Dedifferentiated amniotic fluid mesenchymal stem cell (primary cell): ENCODE results near the gene RAPGEF5.

Experiments used
- DNase-seq: peaks from one replicate; pipeline ENCODE4 v3.0.0-alpha.2; 2016; ENCODE audit errors: extremely low spot score

The RAPGEF5 gene

DNA sequence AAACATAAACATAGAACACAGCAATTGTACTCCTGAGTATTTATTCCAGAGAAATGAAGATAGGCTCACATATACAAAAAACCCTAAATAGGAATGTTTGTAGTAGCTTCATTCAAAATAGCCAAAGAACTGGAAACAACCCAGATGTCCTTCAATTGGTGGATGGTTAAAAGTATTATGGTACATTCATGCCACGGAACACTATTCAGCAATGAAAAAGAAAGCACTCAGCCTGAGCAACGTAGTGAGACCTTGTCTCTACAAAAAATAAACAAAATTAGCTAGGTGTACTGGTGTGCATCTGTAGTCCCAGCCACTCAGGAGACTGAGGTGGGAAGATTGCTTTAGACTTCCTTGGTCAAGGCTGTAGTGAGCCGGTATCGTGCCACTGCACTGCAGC is 94.4 kb downstream of the RAPGEF5 start:
- no peak for DNase-seq

DNA sequence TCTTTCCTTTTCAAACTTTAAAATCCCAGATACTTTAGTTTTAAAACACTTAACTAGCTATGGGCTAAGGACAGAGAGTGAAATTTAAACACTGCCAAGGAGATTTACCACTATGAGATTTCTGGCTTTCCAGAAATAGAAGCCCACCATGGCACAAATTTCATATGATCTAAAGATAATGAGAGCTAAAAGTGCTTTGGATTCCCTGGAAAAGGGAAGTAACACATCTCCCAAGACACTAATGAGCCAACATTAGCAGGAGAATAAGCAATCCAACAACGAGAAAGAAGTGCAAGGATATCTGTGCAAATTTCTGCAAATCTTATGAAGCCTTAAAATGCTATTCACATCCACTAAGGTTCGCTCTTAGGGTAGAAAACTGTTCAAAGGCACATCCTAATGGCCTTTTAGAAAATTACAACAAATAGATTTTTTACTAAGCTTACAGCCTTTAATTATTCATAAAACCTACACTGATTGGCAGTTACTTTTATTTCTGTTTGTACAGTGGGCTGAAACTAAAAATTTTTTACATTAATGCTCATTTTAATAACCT is 100.3 kb downstream of the RAPGEF5 start:
- DNase-seq: no peak

DNA sequence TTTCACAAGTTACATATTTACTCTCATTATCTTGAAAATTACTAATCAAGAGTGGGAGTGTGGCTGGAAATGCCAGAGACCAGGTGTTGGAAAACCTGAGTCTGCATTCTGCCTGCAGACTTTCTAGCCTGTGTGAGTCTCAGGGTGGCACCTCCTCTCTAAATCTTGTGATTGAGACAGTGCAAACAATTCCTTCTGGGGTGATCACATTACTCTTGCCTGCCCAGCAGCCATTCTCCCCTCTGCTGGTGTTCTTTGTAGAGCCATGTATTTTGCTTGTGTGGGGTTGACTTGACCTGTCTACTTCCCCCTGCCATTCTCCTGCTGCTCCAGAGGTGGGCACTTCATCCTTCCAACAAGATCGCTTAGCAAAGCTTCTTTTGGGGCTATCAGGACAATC is 101.1 kb downstream of the RAPGEF5 start:
- no peak for DNase-seq

DNA sequence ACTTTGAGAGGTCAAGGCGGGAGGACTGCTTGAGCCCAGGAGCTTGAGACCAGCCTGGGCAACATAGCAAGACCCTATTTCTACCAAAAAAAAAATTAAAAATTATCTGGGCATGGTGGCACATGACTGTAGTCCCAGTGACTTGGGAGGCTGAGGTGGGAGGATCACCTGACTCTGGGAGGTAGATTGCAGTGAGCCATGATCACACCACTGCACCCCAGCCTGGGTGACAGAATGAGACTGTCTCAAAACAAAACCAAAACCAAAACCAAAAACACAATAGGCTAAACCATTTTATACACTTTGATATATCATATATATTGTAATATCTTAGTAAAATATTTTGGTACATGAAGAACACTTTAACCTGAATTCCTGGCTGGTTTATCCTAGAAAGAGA is 101.6 kb downstream of the RAPGEF5 start:
- no peak for DNase-seq

DNA sequence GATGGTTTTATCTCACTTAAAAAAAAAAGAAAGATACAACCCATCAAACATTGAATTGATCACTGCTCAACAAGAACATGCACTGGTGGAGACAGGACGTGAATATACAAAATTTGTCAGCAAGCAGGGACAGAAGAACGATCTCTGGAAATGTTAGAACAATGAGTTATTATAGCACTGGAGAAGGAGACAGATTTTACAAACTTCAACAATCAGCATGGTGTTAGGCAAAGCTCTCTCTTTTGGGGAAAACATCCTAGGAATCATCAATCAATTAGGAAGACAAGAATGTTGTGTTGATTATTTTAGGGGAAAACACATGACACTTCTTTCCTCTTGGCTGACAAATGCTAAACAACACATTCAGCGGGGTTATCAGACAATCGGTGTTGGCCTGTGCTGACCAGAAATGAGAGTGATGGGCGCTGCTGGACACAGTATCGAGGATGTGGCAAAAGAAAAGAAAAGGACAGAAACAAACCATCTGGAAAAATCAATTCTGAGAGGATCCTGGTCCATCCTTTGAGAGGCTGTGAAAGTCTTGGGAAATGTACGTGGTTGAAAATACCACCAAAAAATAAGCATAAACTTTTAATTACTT is 103.9 kb downstream of the RAPGEF5 start:
- no peak for DNase-seq

- DNase-seq: no peak
Observed at GRCh38 chr7:22252016-22252415, 104.9 kb downstream of the RAPGEF5 start.

DNA sequence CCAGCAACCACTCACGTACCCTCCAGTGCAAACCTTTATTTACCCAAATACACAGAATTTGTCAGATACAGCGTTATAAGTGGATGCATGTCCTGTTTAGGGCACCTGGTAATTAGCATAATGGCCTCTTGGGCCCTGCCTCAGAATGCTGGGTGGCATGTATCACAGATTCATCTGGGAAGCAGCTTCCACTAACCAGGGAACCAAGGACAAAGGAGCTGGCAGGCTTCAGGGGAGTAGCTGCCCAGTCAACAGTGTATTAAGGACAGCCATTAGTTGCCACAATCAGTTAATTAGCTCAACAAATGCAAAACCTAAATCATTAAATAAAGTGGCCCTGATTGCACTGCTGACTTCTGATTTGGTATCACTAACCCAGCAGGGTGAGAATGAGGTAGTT is 105.7 kb downstream of the RAPGEF5 start:
- no peak for DNase-seq

DNA sequence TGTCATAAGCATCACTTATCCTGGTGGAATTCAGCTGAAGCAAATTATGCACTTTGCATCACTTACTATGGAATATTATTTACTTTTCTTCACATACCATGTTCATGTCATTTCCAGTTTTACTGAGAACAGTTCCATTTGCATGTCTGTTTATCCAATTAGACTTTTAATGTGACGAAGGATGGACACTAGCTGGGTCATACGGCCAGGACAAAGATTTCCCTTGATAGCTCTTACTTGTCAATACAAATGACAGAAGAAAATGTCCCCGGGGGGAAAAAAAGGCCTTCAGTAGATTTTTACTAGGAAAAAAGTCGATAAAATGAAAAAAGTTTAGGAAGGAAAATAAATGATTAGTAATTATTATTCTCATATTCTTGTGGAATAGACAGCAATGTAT is 106.6 kb downstream of the RAPGEF5 start:
- no peak for DNase-seq

GRCh38 chr7:22248111-22248809 is 108.7 kb downstream of the RAPGEF5 start:
- DNase-seq: no peak

DNA sequence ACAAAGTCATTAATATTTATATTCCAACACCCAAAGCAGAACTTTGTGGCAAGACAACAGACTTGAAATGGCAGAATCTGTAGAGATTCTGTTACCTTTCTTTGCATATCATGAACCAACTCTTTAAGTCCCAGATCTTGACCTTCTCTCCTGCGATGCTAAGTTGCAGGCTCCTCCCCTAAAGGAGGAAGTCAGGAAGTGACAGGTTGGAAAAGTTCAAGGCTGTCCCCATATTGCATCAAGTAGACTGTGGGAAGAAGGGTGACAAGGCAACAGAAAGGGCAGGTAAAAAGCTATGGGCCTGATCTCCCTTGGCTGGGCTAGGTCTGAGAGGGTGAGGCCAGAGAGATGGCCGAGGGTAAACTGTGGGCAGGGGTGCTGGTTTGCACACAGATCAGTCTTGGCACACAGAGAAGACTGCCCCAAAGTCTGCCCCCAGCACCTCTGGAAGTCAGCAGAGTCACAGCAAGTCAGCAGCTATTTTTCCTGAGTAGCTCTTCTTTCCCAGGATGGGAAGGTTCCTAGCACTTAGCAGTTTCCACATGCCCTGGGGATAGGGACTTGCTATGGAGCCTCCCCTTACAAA is 115.1 kb downstream of the RAPGEF5 start:
- DNase-seq: no peak

DNA sequence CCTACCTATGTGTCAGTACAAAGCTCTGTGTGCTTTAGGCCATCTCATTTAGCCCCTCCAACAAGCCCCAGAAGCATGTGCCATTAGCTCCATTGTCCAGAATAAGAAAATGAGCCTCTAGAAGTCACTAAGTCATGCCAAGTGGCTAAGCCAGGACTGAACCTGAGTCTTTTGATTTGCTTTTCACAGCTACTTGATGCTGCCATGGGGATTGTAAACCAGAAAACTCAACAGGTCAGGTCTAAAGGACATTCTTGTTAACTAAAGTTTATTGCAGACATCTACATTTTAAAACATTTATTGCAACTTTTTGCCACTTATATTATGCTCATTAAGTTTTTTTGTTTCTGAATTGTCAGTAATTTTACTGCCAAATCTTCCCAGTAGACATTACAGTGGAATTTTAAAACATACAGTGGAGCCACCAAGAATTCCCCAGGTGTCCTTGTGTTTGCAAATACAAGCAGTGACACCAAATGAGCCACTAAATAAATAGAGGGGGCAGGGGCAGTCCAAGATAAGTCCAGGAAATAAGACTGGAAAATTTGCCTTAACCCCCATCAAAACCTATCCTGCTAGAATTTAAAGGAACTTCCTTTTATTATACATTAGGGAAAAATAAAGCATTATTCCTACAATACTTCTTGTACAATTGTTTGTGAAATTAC is 115.9 kb downstream of the RAPGEF5 start:
- no peak for DNase-seq

- no peak for DNase-seq
Observed at GRCh38 chr7:22238354-22239311, 118.3 kb downstream of the RAPGEF5 start.

- no peak for DNase-seq
Observed at GRCh38 chr7:22235134-22235533, 121.8 kb downstream of the RAPGEF5 start.

GRCh38 chr7:22234227-22234626 is 122.7 kb downstream of the RAPGEF5 start:
- DNase-seq: no peak

DNA sequence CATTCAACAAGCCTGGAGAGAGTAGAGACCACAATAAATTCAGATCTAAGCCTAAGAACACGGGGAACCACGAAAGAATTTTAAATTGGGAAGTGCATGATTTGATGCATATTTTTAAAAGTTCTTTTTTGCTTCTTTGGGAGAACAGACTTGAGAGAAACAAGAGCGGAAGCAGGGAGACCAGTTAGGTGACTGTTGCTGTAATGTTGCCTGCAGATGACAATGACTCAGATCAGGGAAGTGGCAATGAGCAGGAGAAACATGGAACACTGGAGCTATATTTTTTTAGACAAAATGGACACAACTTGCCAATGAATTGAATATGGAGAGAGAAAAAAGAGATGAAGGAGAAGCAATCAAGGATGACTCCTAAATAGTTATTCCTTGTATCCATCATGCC is 125.1 kb downstream of the RAPGEF5 start:
- DNase-seq: no peak

- DNase-seq: no peak
Observed at GRCh38 chr7:22231141-22231540, 125.8 kb downstream of the RAPGEF5 start.

DNA sequence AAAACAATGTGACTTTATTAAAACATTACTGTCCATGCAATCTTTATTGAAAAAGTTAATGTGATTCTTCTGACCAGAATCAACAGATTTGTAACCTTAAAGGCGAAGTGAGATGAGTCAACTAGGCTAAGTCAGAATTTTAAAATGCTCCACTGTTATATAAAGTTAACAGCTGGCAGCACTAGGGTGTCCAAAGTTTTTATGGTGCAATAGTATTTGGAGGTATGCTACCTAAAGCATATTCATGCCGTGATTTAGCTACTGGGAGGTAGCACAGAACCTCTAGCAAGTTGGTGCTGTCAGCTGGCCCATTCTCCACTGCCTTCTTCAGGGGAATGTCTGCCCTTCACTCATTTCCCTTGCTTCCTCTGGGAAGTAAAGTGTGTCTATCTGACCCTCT is 126.7 kb downstream of the RAPGEF5 start:
- DNase-seq: no peak

DNA sequence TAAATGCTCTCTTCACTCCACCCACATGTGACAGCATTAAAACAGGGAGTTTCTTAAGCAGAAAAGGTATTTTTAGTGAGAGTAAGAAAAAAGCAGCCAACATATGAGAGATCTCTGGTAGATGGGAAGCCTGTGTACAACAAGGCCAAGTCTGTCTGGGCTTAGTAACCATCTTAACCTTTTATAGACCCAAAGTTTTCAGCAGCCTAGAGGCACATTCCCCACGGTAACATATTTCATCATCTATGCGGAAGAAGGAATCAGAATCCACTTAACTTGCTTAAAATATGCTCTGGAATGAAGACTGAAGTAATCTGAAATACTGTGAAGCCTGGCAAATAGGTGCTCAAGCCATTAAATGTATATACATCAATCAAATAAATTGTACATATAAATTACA is 127.8 kb downstream of the RAPGEF5 start:
- DNase-seq: no peak

GRCh38 chr7:22223807-22224206 is 133.1 kb downstream of the RAPGEF5 start:
- DNase-seq: no peak

- no peak for DNase-seq
Observed at GRCh38 chr7:22220941-22221340, 136.0 kb downstream of the RAPGEF5 start.

DNA sequence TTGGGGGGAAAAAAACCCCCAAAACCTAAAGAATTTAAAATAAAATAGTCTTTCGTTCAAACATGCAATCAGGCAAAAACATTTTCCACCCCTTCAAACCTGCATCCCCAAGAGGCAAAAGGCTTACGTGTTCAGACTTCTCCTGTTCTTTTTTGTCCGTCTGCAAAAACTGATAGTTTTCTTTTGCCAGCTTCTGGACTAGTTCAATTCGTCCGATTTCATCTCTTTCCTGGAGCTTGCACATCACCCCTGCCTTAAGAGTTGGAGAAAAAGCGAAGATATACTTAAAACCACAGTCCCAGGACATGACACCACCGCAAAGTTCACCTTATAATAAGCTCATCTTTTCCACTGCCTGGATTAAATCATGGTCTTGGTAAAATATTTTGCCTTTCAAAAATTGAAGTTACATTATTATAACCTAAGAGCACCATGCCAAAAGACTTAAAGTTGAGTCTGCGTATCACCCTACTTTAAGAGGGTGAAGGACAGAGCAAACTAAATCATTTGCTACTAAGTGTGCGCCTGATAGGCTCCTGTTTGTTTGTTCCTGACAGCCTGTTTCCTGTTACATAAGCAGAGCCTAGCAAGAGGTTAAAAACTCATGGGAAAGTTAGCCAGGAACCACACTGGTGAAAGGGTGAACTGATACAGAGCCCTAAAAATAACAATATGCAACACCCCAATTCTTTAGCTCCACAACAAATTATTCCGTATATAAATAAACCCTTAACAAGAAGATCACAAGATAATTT is 137.0 kb downstream of the RAPGEF5 start:
- no peak for DNase-seq
